Heart left ventricle (tissue), 13 donors: ENCODE measurements around the gene PRODH2.

ENCODE experiments used
- POLR2A ChIP-seq, 2 donors: fragments of 450-650 bp; IDR thresholded peaks; one replicate each; pipeline ENCODE4 v1.6.1; 2017; ENCODE audit warnings: antibody characterized with exemption in 2 of 2, mild to moderate bottlenecking in 2 of 2, moderate library complexity in 2 of 2
- TF ChIP-seq, protein P1 (sequence below), 12 donors: fragments of 200-600 bp; sonication (generic) in 4 of 12; IDR thresholded peaks; one replicate each; pipeline versions ENCODE4 v1.5.0 to v1.8.0; 2018 to 2022; ENCODE audit warnings: antibody characterized with exemption in 12 of 12, mild to moderate bottlenecking in 5 of 12
- donor health status: ischemic (EF 13 %, LVEDD 7.1; RV severe dilation, severe dysfunction).
- donor health status: DM: no; HTN: yes; CAD: no.
- donor health status: DM: no; HTN: no; CAD: no.
- donor health status: ischemic (EF 25% LVEDD 6.9; RV normal size, moderate dysfunction).
- donor health status: ischemic (EF 25% LVEDD 5.7; RV mildly dilated, moderate dysfunction).
- donor health status: ischemic (EF 35%, LVEDD 5.7; RV mildly dilated, moderate dysfunction).
- donor health status: nonischemic (EF 11% LVEDD 7.7; RV severe dilation, severe dysfunction).
- donor health status: DM: yes; HTN: yes; CAD: no.
- donor health status: PGD.
- donor health status: ischemic (EF 29% LVEDD 5.4; RV normal size, mild dysfunction).
- donor health status: nonischemic (EF 23%, LVEDD 6.1; RV moderate dilation, normal function).

- TF ChIP-seq, protein P1, sequence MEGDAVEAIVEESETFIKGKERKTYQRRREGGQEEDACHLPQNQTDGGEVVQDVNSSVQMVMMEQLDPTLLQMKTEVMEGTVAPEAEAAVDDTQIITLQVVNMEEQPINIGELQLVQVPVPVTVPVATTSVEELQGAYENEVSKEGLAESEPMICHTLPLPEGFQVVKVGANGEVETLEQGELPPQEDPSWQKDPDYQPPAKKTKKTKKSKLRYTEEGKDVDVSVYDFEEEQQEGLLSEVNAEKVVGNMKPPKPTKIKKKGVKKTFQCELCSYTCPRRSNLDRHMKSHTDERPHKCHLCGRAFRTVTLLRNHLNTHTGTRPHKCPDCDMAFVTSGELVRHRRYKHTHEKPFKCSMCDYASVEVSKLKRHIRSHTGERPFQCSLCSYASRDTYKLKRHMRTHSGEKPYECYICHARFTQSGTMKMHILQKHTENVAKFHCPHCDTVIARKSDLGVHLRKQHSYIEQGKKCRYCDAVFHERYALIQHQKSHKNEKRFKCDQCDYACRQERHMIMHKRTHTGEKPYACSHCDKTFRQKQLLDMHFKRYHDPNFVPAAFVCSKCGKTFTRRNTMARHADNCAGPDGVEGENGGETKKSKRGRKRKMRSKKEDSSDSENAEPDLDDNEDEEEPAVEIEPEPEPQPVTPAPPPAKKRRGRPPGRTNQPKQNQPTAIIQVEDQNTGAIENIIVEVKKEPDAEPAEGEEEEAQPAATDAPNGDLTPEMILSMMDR (IDR thresholded peaks at IDR 0.05): no peak
- no peak for TF ChIP-seq POLR2A (IDR thresholded peaks at IDR 0.05)
Observed at GRCh38 chr19:35856546-35857149, 44.0 kb upstream of the PRODH2 start, which contains the start of gene KIRREL2.
